ENCODE results near the gene AUTS2.

DNA sequence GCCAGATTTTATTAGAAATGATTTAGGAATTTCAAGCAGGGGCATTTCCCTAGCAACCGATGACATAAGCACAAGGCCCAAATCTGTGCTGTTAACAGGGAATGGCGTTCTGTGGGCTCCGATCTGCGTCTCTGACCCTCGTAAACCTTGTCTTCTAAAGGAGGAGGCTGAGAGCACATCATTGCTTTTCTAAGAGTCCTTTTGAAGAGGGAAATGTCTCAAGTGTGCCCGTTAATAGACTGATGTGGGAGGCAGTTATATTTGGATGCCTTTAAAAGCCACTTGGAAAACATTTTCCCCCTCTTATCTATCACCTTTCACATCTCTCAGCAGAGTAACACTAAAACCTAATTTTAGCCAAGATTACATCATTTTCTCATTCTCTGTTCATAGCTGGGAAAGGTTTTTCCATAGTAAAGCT lies 1109.6 kb downstream of the AUTS2 start:
- TF ChIP-seq BRCA1 (IDR thresholded peaks at IDR 0.05; ENCODE audit: low read depth, low read length): no peak
- TF ChIP-seq ZNF217 (IDR thresholded peaks at IDR 0.05): no peak

Measured in GM12878 (cell line).